AG09309 (cell line): ENCODE measurements around the gene PRRX2.

Source experiments
- DNase-seq: peaks from one replicate; pipeline ENCODE4 v3.0.0-alpha.2; 2010; ENCODE audit warnings: low read depth
- H3K4me3 ChIP-seq: 2 replicates; pipeline ENCODE4 v1.5.1; 2011; ENCODE audit warnings: mild to moderate bottlenecking, low read depth, low read length, moderate library complexity; ENCODE audit not compliant: control insufficient read depth
- CTCF ChIP-seq: IDR thresholded peaks from 2 replicates; pipeline ENCODE4 v1.5.1; 2011; ENCODE audit warnings: mild to moderate bottlenecking, low read depth, low read length, inconsistent platforms; ENCODE audit not compliant: insufficient read depth, control insufficient read depth; ENCODE audit errors: missing control alignments

The PRRX2 gene

DNA sequence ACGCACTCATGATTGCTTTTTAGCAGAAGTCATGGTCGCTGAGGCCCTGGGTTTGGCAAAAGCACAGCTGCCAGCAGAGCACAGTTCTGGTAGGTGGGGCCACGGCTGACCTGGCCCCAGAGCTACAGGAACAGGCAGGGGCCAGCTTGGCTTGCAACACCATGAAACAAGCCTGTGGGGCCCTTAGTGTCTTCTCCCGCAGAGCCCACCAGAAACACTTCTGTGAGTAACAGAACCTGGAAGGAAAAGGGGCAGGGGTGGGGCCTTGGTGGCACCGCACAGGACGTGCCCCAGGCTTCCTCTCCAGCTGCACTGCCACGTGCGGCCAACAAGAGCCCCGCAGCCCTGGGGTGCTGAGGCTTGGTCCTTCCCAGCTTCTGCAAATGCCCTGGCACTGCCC, 28.3 kb upstream of the PRRX2 start:
- no peak overlapping the region for H3K4me3 ChIP-seq
- DNase-seq, result no peak
- no peak for TF ChIP-seq CTCF

- no peak overlapping the region for H3K4me3 ChIP-seq
- no peak for DNase-seq
- no peak for TF ChIP-seq CTCF
Measured at GRCh38 chr9:129637673-129638439, 27.6 kb upstream of the PRRX2 start.

- no peak for DNase-seq
- no peak overlapping the region for H3K4me3 ChIP-seq
- no peak for TF ChIP-seq CTCF
Measured at GRCh38 chr9:129639034-129639630, 26.3 kb upstream of the PRRX2 start.

DNA sequence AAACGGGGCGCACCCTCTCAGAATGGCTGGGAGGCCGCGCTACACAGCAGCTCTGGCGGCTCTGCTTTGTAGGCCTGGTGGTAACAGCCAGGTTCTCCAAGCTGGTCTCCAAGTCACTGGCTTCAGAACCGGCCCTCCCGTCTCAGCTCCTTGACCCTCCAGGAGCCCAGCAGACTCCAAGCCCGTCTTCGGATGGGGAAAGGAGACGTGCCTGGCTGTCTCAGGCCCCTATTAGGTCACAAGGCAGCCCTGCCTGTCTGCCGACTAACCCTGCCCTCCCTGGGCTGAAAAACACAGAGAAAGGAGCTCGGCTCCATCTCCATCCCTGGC, 25.7 kb upstream of the PRRX2 start:
- H3K4me3 ChIP-seq, result peak overlapping the region; percentile 90; the same call in 1 of the 2 replicates

DNA sequence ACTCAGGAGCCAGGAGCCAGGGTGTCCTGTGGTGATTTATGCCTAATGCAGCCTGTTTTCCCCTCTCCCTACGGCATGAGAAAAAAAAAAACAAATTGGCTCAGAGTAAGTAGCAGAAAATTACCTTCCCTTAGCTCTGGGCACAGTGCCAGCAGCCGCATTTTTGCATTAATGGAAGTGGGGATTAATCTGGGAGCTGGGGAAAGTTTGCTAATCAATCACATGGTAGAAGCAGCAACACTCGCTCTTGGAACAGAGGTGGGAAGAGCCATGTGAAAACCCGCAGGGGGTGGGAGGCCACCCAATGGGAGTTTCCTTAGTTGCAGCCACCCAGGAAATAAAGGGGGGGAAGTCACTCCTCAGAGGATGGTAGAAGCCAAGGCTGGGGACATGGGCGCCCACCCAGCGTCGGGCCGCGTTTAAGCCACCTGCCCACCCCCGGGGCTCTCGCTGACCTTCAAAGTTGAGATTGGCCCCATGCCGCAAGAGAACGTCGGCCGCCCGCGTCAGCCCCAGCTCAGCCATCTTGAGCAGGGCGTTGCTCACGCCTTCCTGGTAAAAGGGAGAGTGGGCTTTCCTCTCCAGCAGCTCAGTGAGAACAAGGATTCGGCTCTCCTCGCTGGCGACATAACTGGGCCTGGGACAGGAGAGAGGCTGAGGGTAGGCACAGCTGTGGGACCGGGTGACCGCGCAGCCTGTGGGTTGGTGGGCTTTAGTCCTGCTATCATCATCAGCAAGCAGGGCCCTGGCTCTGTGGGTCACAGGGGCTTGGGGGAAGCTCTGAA, 25.2 kb upstream of the PRRX2 start:
- H3K4me3 ChIP-seq, result peak overlapping the region; percentile 90
- DNase-seq, result no peak
- TF ChIP-seq CTCF, result no peak

More for the DNA sequence above, 25.7 kb upstream of the PRRX2 start:
- no peak for DNase-seq
- no peak for TF ChIP-seq CTCF

- no peak for DNase-seq
- TF ChIP-seq CTCF, result no peak
- peak overlapping the region; percentile 90 for H3K4me3 ChIP-seq
Measured at GRCh38 chr9:129640871-129641749, 24.3 kb upstream of the PRRX2 start.
